Measurements from ENCODE around the gene CNIH2. TPM values are rescaled to one million over a fixed set of nuclear protein-coding genes. Genes with fewer than 3 reads are reported as not detected.
"Not testable (repeated sequence)": the region's sequence is repeated elsewhere in the genome, so short reads cannot be mapped to it uniquely, and the experiment has no call there.

Gene CNIH2
- total RNA-seq, 2 experiments from 2014 or later: 4.1 to 6.2 TPM

DNA sequence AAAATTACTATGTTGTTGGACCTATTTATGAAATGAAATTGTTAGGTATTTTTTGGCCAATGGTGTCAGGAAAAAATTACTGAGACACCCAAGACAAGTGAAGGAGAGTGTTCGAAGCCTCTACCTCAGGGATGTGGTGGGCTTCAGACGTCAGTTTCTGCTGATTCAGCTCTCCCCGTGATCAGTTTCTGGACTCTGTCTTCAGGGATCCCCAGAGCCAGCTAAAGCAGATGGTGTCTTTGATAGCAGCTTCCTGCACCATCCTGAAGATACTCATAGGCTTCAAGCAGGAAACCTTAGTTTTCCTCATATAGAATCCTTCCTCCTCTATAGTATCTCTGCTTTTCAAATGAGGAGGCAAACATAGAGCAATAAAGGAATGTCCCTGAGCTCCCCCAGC, 31.5 kb downstream of the CNIH2 start:
- Histone ChIP-seq H3K27ac (ENCODE audit: low read depth in 1 of 2, low read length in 2 of 2) (no peak overlapping the region), H3K36me3 (ENCODE audit: insufficient read depth, low read length) (no peaks in the 10 kb centered on the region), H3K4me3 (ENCODE audit: low read length) (no peak overlapping the region), H3K27me3 (ENCODE audit: control insufficient read depth in 1 of 2, insufficient read depth in 2 of 2, low read length in 2 of 2) (no peaks in the 10 kb centered on the region), H3K9me3 (ENCODE audit: control insufficient read depth in 1 of 2, insufficient read depth in 1 of 2, low read length in 2 of 2) (no peaks in the 10 kb centered on the region), H3K4me1 (ENCODE audit: insufficient read depth, low read length) (peaks cover 34% of the 10 kb centered on the region)
- H3K4me1 Mint-ChIP-seq (ENCODE audit: low read depth): peaks cover 8% of the 10 kb centered on the region
- H3K4me3 Mint-ChIP-seq: no peak overlapping the region
- no peak for DNase-seq
- no peaks in the 10 kb centered on the region for H3K9me3 Mint-ChIP-seq
- CTCF ChIA-PET: interaction anchor here (3.5 kb wide), 1 partner anchor 76 kb away, joined by 22 read pairs; no protein-coding TSS in a partner anchor
- no peak for ATAC-seq (ENCODE audit: poor library complexity)
- TF ChIP-seq, protein P1, sequence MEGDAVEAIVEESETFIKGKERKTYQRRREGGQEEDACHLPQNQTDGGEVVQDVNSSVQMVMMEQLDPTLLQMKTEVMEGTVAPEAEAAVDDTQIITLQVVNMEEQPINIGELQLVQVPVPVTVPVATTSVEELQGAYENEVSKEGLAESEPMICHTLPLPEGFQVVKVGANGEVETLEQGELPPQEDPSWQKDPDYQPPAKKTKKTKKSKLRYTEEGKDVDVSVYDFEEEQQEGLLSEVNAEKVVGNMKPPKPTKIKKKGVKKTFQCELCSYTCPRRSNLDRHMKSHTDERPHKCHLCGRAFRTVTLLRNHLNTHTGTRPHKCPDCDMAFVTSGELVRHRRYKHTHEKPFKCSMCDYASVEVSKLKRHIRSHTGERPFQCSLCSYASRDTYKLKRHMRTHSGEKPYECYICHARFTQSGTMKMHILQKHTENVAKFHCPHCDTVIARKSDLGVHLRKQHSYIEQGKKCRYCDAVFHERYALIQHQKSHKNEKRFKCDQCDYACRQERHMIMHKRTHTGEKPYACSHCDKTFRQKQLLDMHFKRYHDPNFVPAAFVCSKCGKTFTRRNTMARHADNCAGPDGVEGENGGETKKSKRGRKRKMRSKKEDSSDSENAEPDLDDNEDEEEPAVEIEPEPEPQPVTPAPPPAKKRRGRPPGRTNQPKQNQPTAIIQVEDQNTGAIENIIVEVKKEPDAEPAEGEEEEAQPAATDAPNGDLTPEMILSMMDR (IDR thresholded peaks at IDR 0.05): no peak
- POLR2A ChIA-PET: no interaction called here
- peaks cover 4% of the 10 kb centered on the region for H3K27me3 Mint-ChIP-seq
- no peaks in the 10 kb centered on the region for H3K36me3 Mint-ChIP-seq (ENCODE audit: low read depth)
- intact Hi-C loops (cut with DNase I, micrococcal nuclease): no loop called here
- no peak overlapping the region for H3K27ac Mint-ChIP-seq

DNA sequence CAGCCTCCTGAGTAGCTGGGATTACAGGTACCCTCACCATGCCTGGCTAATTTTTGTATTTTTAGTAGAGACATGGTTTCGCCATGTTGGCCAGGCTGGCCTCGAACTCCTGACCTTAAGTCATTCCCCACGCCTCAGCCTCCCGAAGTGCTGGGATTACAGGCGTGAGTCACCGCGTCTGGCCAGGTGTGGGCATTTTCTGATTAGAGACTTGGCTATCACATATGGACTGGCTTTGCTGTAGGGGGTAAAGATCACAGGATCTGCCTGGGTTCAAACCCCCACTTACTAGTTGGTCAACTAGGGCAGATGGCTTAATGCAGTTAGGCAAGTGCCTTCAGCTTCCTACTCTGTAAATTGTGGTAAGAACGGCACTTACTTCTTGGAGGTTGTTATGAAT, 32.3 kb downstream of the CNIH2 start:
- CTCF ChIA-PET: interaction anchor here (3.5 to 3.6 kb wide), 2 partner anchors 20 to 75 kb away, joined by 22 to 30 read pairs; no protein-coding TSS in a partner anchor
- Histone ChIP-seq H3K4me1 (ENCODE audit: insufficient read depth, low read length) (peaks cover 42% of the 10 kb centered on the region), H3K27ac (ENCODE audit: low read depth in 1 of 2, low read length in 2 of 2) (no peak overlapping the region), H3K36me3 (ENCODE audit: insufficient read depth, low read length) (no peaks in the 10 kb centered on the region), H3K9me3 (ENCODE audit: control insufficient read depth in 1 of 2, insufficient read depth in 1 of 2, low read length in 2 of 2) (no peaks in the 10 kb centered on the region), H3K4me3 (ENCODE audit: low read length) (no peak overlapping the region), H3K27me3 (ENCODE audit: control insufficient read depth in 1 of 2, insufficient read depth in 2 of 2, low read length in 2 of 2) (no peaks in the 10 kb centered on the region)
- no peak overlapping the region for H3K4me3 Mint-ChIP-seq
- TF ChIP-seq, protein P1 (IDR thresholded peaks at IDR 0.05): no peak
- no peaks in the 10 kb centered on the region for H3K36me3 Mint-ChIP-seq (ENCODE audit: low read depth)
- H3K9me3 Mint-ChIP-seq: no peaks in the 10 kb centered on the region
- intact Hi-C loops (cut with DNase I, micrococcal nuclease): no loop called here
- POLR2A ChIA-PET: interaction anchor here (3.0 kb wide), 1 partner anchor 18 kb away, joined by 11 read pairs; no protein-coding TSS in a partner anchor
- H3K27me3 Mint-ChIP-seq: peaks cover 4% of the 10 kb centered on the region
- DNase-seq (no peak), ATAC-seq (ENCODE audit: poor library complexity) (no peak)
- no peak overlapping the region for H3K27ac Mint-ChIP-seq
- H3K4me1 Mint-ChIP-seq (ENCODE audit: low read depth): peaks cover 14% of the 10 kb centered on the region

DNA sequence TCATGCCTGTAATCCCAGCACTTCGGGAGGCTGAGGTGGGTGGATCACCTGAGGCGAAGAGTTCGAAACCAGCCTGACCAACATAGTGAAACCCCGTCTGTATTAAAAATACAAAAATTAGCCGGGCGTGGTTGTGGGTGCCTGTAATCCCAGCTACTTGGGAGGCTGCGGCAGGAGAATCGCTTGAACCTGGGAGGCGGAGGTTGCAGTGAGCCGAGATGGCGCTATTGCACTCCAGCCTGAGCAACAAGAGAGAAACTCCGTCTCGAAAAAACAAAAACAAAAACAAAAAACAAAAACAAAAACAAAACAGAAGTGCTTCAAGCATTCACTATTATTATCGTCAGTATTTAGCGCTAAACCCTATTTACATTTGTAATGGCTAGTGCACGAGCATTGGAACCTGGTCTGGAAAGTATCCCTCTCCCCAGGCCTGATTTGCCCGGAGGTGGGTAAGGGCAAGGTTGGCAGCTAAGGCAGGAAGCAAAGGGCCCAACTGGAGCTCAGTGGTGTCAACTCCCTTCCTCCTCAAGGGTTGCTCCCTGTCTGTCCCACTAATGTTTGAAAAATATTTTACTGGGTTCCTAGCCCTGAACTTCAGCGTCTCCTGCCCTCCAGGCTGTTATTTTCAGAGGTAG, 32.9 kb downstream of the CNIH2 start:
- not testable (repeated sequence) for H3K36me3 Mint-ChIP-seq (ENCODE audit: low read depth); H3K9me3 ChIP-seq (ENCODE audit: control insufficient read depth in 1 of 2, insufficient read depth in 1 of 2, low read length in 2 of 2); H3K9me3 Mint-ChIP-seq; H3K27ac ChIP-seq (ENCODE audit: low read depth in 1 of 2, low read length in 2 of 2); H3K27me3 Mint-ChIP-seq; H3K27me3 ChIP-seq (ENCODE audit: control insufficient read depth in 1 of 2, insufficient read depth in 2 of 2, low read length in 2 of 2); H3K4me3 Mint-ChIP-seq; H3K36me3 ChIP-seq (ENCODE audit: insufficient read depth, low read length); H3K27ac Mint-ChIP-seq; ATAC-seq (ENCODE audit: poor library complexity); DNase-seq; H3K4me3 ChIP-seq (ENCODE audit: low read length)
- peaks cover 20% of the 10 kb centered on the region for H3K4me1 Mint-ChIP-seq (ENCODE audit: low read depth)
- intact Hi-C loops (cut with DNase I, micrococcal nuclease): loop anchor here in 1 of 2 experiments (1.0 kb wide), 2 partner anchors 17 to 78 kb away; no protein-coding TSS in a partner anchor
- CTCF ChIA-PET: interaction anchor here (0.8 to 3.6 kb wide), 14 partner anchors 11 to 1464 kb away, joined by 3 to 30 read pairs (median 6); partner anchors contain the start of genes BRMS1, MRPL11, RIN1 and TMEM151A
- POLR2A ChIA-PET: interaction anchor here (0.7 to 3.0 kb wide), 9 partner anchors 15 to 78 kb away, joined by 4 to 39 read pairs (median 18); partner anchors contain the start of genes B4GAT1, BRMS1, SLC29A2 and YIF1A
- H3K4me1 ChIP-seq (ENCODE audit: insufficient read depth, low read length): peaks cover 46% of the 10 kb centered on the region

Measured in CD4-positive, alpha-beta T cell (primary cell).